K562 (cell line): ENCODE results near the gene FAM184B. TPM values are rescaled to one million over a fixed set of nuclear protein-coding genes. Genes with fewer than 3 reads are reported as not detected.

ENCODE experiments used
- ATAC-seq: fragments of 200-7000 bp; cut with Tn5 transposase; 3 replicates; pipeline ENCODE4 v1.9.1; 2020; ENCODE audit warnings: moderate library complexity
- BruUV-seq: library from RNA; stranded (reverse); fragments of 400-500 nt; replicated peaks from 2 replicates; lab custom pipeline; 2021; lab: Mats Ljungman, UMichigan
- CTCF ChIA-PET: fragments of 300-600 bp; formaldehyde crosslinking; extraction: SDS; loops from one replicate; lab custom pipeline; 2021; ENCODE audit warnings: low intra/inter-chr PET ratio; lab: Yijun Ruan, JAX
- POLR2A ChIA-PET: fragments of 300-600, 350-650 bp; sonication (Branson Sonifier 250); formaldehyde crosslinking; extraction: SDS; loops from one replicate; lab custom pipeline; 2021; ENCODE audit warnings: antibody characterized with exemption, inconsistent platforms; lab: Yijun Ruan, JAX
- DNase-seq, 4 experiments: peaks; one replicate each; pipeline versions ENCODE4 v3.0.0 to v3.0.0-alpha.2; 2011 to 2018; ENCODE audit warnings: low spot score in 3 of 4, mixed read lengths in 3 of 4; ENCODE audit errors: extremely low read depth in 1 of 4
- FAIRE-seq: peaks from 2 replicates; lab custom pipeline; 2011; peaks lifted over from hg19 to GRCh38; lab: Jason Lieb, UNC
- H2AFZ ChIP-seq: 2 replicates; pipeline ENCODE4 v1.6.0; 2011; ENCODE audit warnings: low read depth, low read length, control low read depth, inconsistent platforms
- H3K27ac ChIP-seq: fragments of 200-600 bp; 3 replicates; pipeline ENCODE4 v1.8.0; 2011; ENCODE audit warnings: low read depth, mild to moderate bottlenecking, control low read depth, inconsistent platforms, low read length, moderate library complexity, mixed read lengths; ENCODE audit errors: extremely low read depth
- H3K27me3 ChIP-seq, 2 experiments: fragments of 300-600 bp in 1 of 2; 2 replicates in 1 of 2; 3 replicates in 1 of 2; pipeline versions ENCODE4 v1.6.0 to v1.8.0; 2011; ENCODE audit warnings: inconsistent platforms in 2 of 2, low read length in 2 of 2, mild to moderate bottlenecking in 1 of 2, mixed read lengths in 1 of 2, moderate library complexity in 1 of 2; ENCODE audit not compliant: control insufficient read depth in 2 of 2, insufficient read depth in 2 of 2
- H3K36me3 ChIP-seq: fragments of 300-600 bp; 3 replicates; pipeline ENCODE4 v1.8.0; 2011; ENCODE audit warnings: mild to moderate bottlenecking, low read length, inconsistent platforms; ENCODE audit not compliant: control insufficient read depth, insufficient read depth
- H3K4me1 ChIP-seq, 2 experiments: fragments of 200-600 bp in 1 of 2; replicated peaks in 1 of 2; 2 replicates in 1 of 2; 3 replicates in 1 of 2; pipeline versions ENCODE4 v1.5.1 to v1.8.0; 2011; ENCODE audit warnings: inconsistent platforms in 2 of 2, low read length in 2 of 2, mild to moderate bottlenecking in 1 of 2, mixed read lengths in 1 of 2, moderate library complexity in 1 of 2; ENCODE audit not compliant: control insufficient read depth in 2 of 2, insufficient read depth in 2 of 2
- H3K4me2 ChIP-seq: 2 replicates; pipeline ENCODE4 v1.6.1; 2011; ENCODE audit warnings: low read length, control low read depth, inconsistent platforms, mixed read lengths; ENCODE audit not compliant: insufficient read depth
- H3K4me3 ChIP-seq: fragments of 200-600 bp; sonication (generic), shearing (Covaris generic); 2 replicates; pipeline ENCODE4 v1.5.1; 2016; ENCODE audit warnings: control low read depth, inconsistent platforms
- H3K79me2 ChIP-seq: fragments of 200-600 bp; 3 replicates; pipeline ENCODE4 v1.8.0; 2011; ENCODE audit warnings: low read length, inconsistent platforms; ENCODE audit not compliant: control insufficient read depth, insufficient read depth
- H3K9ac ChIP-seq, 2 experiments: 2 replicates each; pipeline versions ENCODE4 v1.6.0 to v1.6.1; 2011; ENCODE audit warnings: low read depth in 2 of 2, low read length in 2 of 2, control low read depth in 1 of 2, inconsistent platforms in 1 of 2, mild to moderate bottlenecking in 1 of 2, mixed read lengths in 1 of 2; ENCODE audit not compliant: insufficient read depth in 1 of 2
- H3K9me1 ChIP-seq: one replicate; pipeline ENCODE4 v1.6.0; 2011; ENCODE audit warnings: inconsistent platforms, mild to moderate bottlenecking, low read length, moderate library complexity; ENCODE audit not compliant: control insufficient read depth, insufficient read depth
- H3K9me3 ChIP-seq: replicated peaks from 2 replicates; pipeline ENCODE4 v1.5.1; 2011; ENCODE audit warnings: low read depth, low read length, inconsistent platforms; ENCODE audit not compliant: control insufficient read depth, insufficient read depth
- H4K20me1 ChIP-seq: replicated peaks from 2 replicates; pipeline ENCODE4 v1.6.1; 2011; ENCODE audit warnings: low read length, inconsistent platforms, mixed read lengths; ENCODE audit not compliant: control insufficient read depth, insufficient read depth
- CREB3 ChIP-seq: fragments of 450-650 bp; conservative IDR thresholded peaks from 2 replicates; pipeline ENCODE4 v1.6.1; 2016; ENCODE audit warnings: missing genetic modification characterization, low read depth, mild to moderate bottlenecking, missing compliant biosample characterization, moderate library complexity
- POLR2A ChIP-seq: fragments of 450-650 bp; conservative IDR thresholded peaks from 2 replicates; pipeline ENCODE4 v1.6.1; 2016
- YBX1 ChIP-seq: fragments of 450-650 bp; IDR thresholded peaks from 2 replicates; pipeline ENCODE4 v1.7.1; 2016; ENCODE audit warnings: mild to moderate bottlenecking
- ZNF77 ChIP-seq: fragments of 250-450 bp; sonication (Bioruptor Pico); IDR thresholded peaks from 2 replicates; pipeline ENCODE4 v1.5.0; 2020
- WGBS: fragments of 100-300 bp; shearing (Covaris generic); methylation state at CpG from one replicate; pipeline ENCODE4 v1.1.6; 2016; ENCODE audit warnings: low coverage, mixed read lengths; ENCODE audit not compliant: insufficient coverage; ENCODE audit errors: missing lambda C conversion rate; 5-methylcytosine and 5-hydroxymethylcytosine counted together
- in situ Hi-C: fragments of 300-500 bp; cut with MboI; formaldehyde crosslinking; loops from 4 replicates; pipeline ENCODE4 v1.15.0; 2018; ENCODE audit warnings: inconsistent platforms, mixed read lengths
- intact Hi-C: fragments of 100-400 bp; cut with micrococcal nuclease; formaldehyde crosslinking; loops from 2 replicates; pipeline ENCODE4 v1.14.2; 2022
- polyA plus RNA-seq, 8 experiments: library from polyadenylated mRNA; depleted of rRNA in 4 of 8; stranded (reverse) in 5 of 8; unstranded in 3 of 8; fragments of >200 nt; fragmentation: Nextera tagmentation in 2 of 8; fragmentation: Illumina TruSeq in 1 of 8; extraction: Ambion mirVana in 2 of 8; extraction: Trizol in 1 of 8; gene quantifications; 2 replicates each; pipeline versions ENCODE4 v1.2.1 to v1.2.3, GENCODE V29; 2011 to 2014; ENCODE audit warnings: inconsistent platforms in 1 of 8, missing spikeins in 1 of 8
- total RNA-seq, 7 experiments: library from RNA; depleted of rRNA in 6 of 7; stranded (reverse); fragments of >200 nt in 6 of 7; fragmentation: Illumina TruSeq in 2 of 7; extraction: Trizol in 2 of 7; gene quantifications; 2 replicates each; pipeline versions ENCODE4 v1.2.1 to v1.2.3, GENCODE V29; 2011 to 2021; ENCODE audit warnings: low replicate concordance in 1 of 7

Gene FAM184B
- total and polyA plus RNA-seq, 9 of the 15 experiments (the other 6 are each of a cell fraction or from before 2014, with no cell fraction given), result not detected

- H3K27ac ChIP-seq, result no peak overlapping the region
- FAIRE-seq, result no peak
- intact Hi-C loops, result no loop called here
These were observed 157.9 kb downstream of the FAM184B start for GRCh38 chr4:17623451-17624001.

More at GRCh38 chr4:17623451-17624001, 157.9 kb downstream of the FAM184B start:
- ChIA-PET POLR2A (no interaction called here), CTCF (no interaction called here)
- H3K9me1 ChIP-seq, result no peaks in the 10 kb centered on the region
- DNase-seq (no peak), ATAC-seq (no peak)
- H3K4me3 ChIP-seq, result no peak overlapping the region
- H4K20me1 ChIP-seq, result no peaks in the 10 kb centered on the region
- WGBS, result 88% methylated on average over 7 of the region's 7 CpGs
- no peaks in the 10 kb centered on the region for H3K9me3 ChIP-seq
- H3K4me2 ChIP-seq, result no peak overlapping the region
- peaks cover 99% of the 10 kb centered on the region; the same call in 2 of the 3 replicates for H3K36me3 ChIP-seq
- H3K27me3 ChIP-seq, result no peaks in the 10 kb centered on the region
- H2AFZ ChIP-seq, result no peak overlapping the region
- in situ Hi-C loops, result no loop called here
- H3K79me2 ChIP-seq, result peaks cover 13% of the 10 kb centered on the region
- H3K4me1 ChIP-seq, result no peaks in the 10 kb centered on the region; a peak in 1 of 5 replicates
- BruUV-seq, result no TSS peak
- no peak for TF ChIP-seq ZNF77
- TF ChIP-seq CREB3 (tag), result no peak
- no peak for TF ChIP-seq YBX1
- TF ChIP-seq POLR2A, result no peak
- TF ChIP-seq, all 486 proteins: peak for 0
- H3K9ac ChIP-seq, result no peak overlapping the region
